Spleen (tissue), 7 donors: ENCODE measurements around the gene ITPR1.

ENCODE experiments used
- POLR2A ChIP-seq, 3 donors: fragments of 450-650 bp; IDR thresholded peaks; one replicate each; pipeline ENCODE4 v1.5.1; 2017; ENCODE audit warnings: antibody characterized with exemption in 3 of 3, mild to moderate bottlenecking in 1 of 3
- POLR2AphosphoS5 ChIP-seq, 3 donors: sonication (generic); formaldehyde crosslinking; IDR thresholded peaks; one replicate each; pipeline ENCODE4 v1.5.1; 2017; ENCODE audit warnings: antibody characterized with exemption in 3 of 3
- TF ChIP-seq, protein P1 (sequence below), 11 experiments: fragments of 200-600 bp in 7 of 11; fragments of 450-650 bp in 4 of 11; sonication (generic) in 4 of 11; IDR thresholded peaks in 8 of 11; conservative IDR thresholded peaks in 3 of 11; 1 replicate in 7 of 11; 2 replicates in 4 of 11; pipeline versions ENCODE4 v1.4.0 to v1.8.0; 2016 to 2021; ENCODE audit warnings: antibody characterized with exemption in 11 of 11, inconsistent platforms in 4 of 11, mild to moderate bottlenecking in 1 of 11
- donor health status: DM: no; HTN: no; CAD: no; lungs with moderate emphysema.
- donor health status: DM: no; HTN: no; CAD: no.
- donor health status: DM: no; HTN: no; CAD: no.

- TF ChIP-seq, protein P1, sequence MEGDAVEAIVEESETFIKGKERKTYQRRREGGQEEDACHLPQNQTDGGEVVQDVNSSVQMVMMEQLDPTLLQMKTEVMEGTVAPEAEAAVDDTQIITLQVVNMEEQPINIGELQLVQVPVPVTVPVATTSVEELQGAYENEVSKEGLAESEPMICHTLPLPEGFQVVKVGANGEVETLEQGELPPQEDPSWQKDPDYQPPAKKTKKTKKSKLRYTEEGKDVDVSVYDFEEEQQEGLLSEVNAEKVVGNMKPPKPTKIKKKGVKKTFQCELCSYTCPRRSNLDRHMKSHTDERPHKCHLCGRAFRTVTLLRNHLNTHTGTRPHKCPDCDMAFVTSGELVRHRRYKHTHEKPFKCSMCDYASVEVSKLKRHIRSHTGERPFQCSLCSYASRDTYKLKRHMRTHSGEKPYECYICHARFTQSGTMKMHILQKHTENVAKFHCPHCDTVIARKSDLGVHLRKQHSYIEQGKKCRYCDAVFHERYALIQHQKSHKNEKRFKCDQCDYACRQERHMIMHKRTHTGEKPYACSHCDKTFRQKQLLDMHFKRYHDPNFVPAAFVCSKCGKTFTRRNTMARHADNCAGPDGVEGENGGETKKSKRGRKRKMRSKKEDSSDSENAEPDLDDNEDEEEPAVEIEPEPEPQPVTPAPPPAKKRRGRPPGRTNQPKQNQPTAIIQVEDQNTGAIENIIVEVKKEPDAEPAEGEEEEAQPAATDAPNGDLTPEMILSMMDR (IDR thresholded peaks at IDR 0.05 in 8 of 11, conservative IDR thresholded peaks at IDR 0.05 in 3 of 11): no peak
- TF ChIP-seq POLR2A (IDR thresholded peaks at IDR 0.05) (no peak), POLR2AphosphoS5 (IDR thresholded peaks at IDR 0.05) (no peak)
Measured at GRCh38 chr3:4587838-4588105, 94.6 kb downstream of the ITPR1 start.
